B cell (primary cell): ENCODE results near the gene CLN6. TPM values are rescaled to one million over a fixed set of nuclear protein-coding genes. Genes with fewer than 3 reads are reported as not detected.
A peak's percentile ranks its signal among the peaks of the same experiment; 100 is the strongest.

Source experiments
- ATAC-seq: fragments of 200-7000 bp; cut with Tn5 transposase; one replicate; pipeline ENCODE4 v1.10.0; 2021; ENCODE audit warnings: low read depth, mild to moderate bottlenecking, moderate number of reproducible peaks, moderate library complexity
- CTCF ChIA-PET: fragments of 350-600 bp; sonication (Branson Sonifier 250); formaldehyde crosslinking; loops from one replicate; lab custom pipeline; 2021; ENCODE audit warnings: antibody characterized with exemption, inconsistent platforms; lab: Charles Lee
- POLR2A ChIA-PET: fragments of 350-600 bp; sonication (Branson Sonifier 250); formaldehyde crosslinking; loops from one replicate; lab custom pipeline; 2021; ENCODE audit warnings: antibody characterized with exemption; lab: Charles Lee
- DNase-seq: peaks from one replicate; pipeline ENCODE4 v3.0.0; 2013
- H2AFZ ChIP-seq: 2 replicates; pipeline ENCODE4 v1.6.1; 2012; ENCODE audit warnings: mild to moderate bottlenecking, low read depth, low read length; ENCODE audit not compliant: insufficient read depth, poor library complexity, severe bottlenecking
- H3K27ac ChIP-seq, 2 donors: 1 replicate in 1 of 2; 2 replicates in 1 of 2; pipeline ENCODE4 v1.5.1; 2012 to 2013; ENCODE audit warnings: low read length in 2 of 2, mild to moderate bottlenecking in 2 of 2, moderate library complexity in 1 of 2
- H3K27me3 ChIP-seq, 4 experiments: fragments of 200-600 bp in 1 of 4; sonication (generic) in 1 of 4; replicated peaks in 1 of 4; 1 replicate in 2 of 4; 2 replicates in 2 of 4; pipeline versions ENCODE4 v1.6.1 to v1.7.0; 2013 to 2016; ENCODE audit warnings: low read length in 3 of 4, mild to moderate bottlenecking in 2 of 4, mixed read lengths in 1 of 4, moderate library complexity in 1 of 4; ENCODE audit not compliant: insufficient read depth in 4 of 4, control insufficient read depth in 3 of 4; ENCODE audit errors: control extremely low read depth in 1 of 4
- H3K36me3 ChIP-seq, 2 experiments: replicated peaks in 1 of 2; 1 replicate in 1 of 2; 2 replicates in 1 of 2; pipeline versions ENCODE4 v1.6.1 to v1.7.1; 2013; ENCODE audit warnings: low read length in 1 of 2; ENCODE audit not compliant: insufficient read depth in 2 of 2, control insufficient read depth in 1 of 2; ENCODE audit errors: control extremely low read depth in 1 of 2, extremely low read depth in 1 of 2
- H3K4me1 ChIP-seq, 2 donors: fragments of 200-600 bp in 1 of 2; sonication (generic) in 1 of 2; 1 replicate in 1 of 2; 2 replicates in 1 of 2; pipeline versions ENCODE4 v1.5.1 to v1.6.1; 2013 to 2017; ENCODE audit warnings: low read length in 2 of 2; ENCODE audit not compliant: control insufficient read depth in 2 of 2, insufficient read depth in 2 of 2
- H3K4me2 ChIP-seq: replicated peaks from 2 replicates; pipeline ENCODE3; 2012; ENCODE audit warnings: mild to moderate bottlenecking, low read depth, low read length; ENCODE audit not compliant: poor library complexity, severe bottlenecking
- H3K4me3 ChIP-seq, 5 experiments: fragments of 200-600 bp in 1 of 5; sonication (generic) in 1 of 5; 1 replicate in 3 of 5; 2 replicates in 2 of 5; pipeline versions ENCODE4 v1.5.1 to v1.7.0; 2011 to 2016; ENCODE audit warnings: low read length in 4 of 5, mild to moderate bottlenecking in 4 of 5, low read depth in 2 of 5, control low read depth in 1 of 5, moderate library complexity in 1 of 5; ENCODE audit not compliant: insufficient read depth in 1 of 5; ENCODE audit errors: control extremely low read depth in 1 of 5, extremely low read depth in 1 of 5
- H3K79me2 ChIP-seq: fragments of 200-600 bp; sonication (generic); one replicate; pipeline ENCODE4 v1.6.0; 2016; ENCODE audit warnings: low read length; ENCODE audit not compliant: control insufficient read depth, insufficient read depth
- H3K9ac ChIP-seq: fragments of 200-600 bp; sonication (generic); 2 replicates; pipeline ENCODE4 v1.6.1; 2017; ENCODE audit warnings: mild to moderate bottlenecking, low read length, moderate library complexity
- H3K9me3 ChIP-seq, 3 donors: one replicate each; pipeline versions ENCODE4 v1.6.1 to v1.7.1; 2013; ENCODE audit warnings: low read length in 2 of 3; ENCODE audit not compliant: control insufficient read depth in 2 of 3, insufficient read depth in 1 of 3; ENCODE audit errors: control extremely low read depth in 1 of 3
- H4K20me1 ChIP-seq: 2 replicates; pipeline ENCODE4 v1.6.0; 2012; ENCODE audit warnings: mild to moderate bottlenecking, low read length; ENCODE audit not compliant: insufficient read depth, control insufficient read depth, poor library complexity, severe bottlenecking
- H3K27ac Mint-ChIP-seq: one replicate; pipeline ENCODE4 v1.8.0; 2021; ENCODE audit warnings: mixed read lengths
- H3K27me3 Mint-ChIP-seq: one replicate; pipeline ENCODE4 v1.8.0; 2021; ENCODE audit warnings: mixed read lengths
- H3K4me1 Mint-ChIP-seq: one replicate; pipeline ENCODE4 v1.8.0; 2021; ENCODE audit warnings: mixed read lengths
- H3K4me3 Mint-ChIP-seq: one replicate; pipeline ENCODE4 v1.8.0; 2021; ENCODE audit warnings: mixed read lengths
- H3K9me3 Mint-ChIP-seq: one replicate; pipeline ENCODE4 v1.8.0; 2022; ENCODE audit warnings: mixed read lengths; ENCODE audit not compliant: insufficient read depth
- CTCF ChIP-seq: fragments of 200-600 bp; IDR thresholded peaks from one replicate; pipeline ENCODE4 v1.8.0; 2022; ENCODE audit warnings: antibody characterized with exemption, mild to moderate bottlenecking
- EZH2 ChIP-seq: IDR thresholded peaks from 2 replicates; pipeline ENCODE4 v1.6.1; 2012; ENCODE audit warnings: borderline replicate concordance, low read depth, mild to moderate bottlenecking, moderate library complexity, low read length; ENCODE audit not compliant: insufficient read depth, poor library complexity, severe bottlenecking
- WGBS: methylation state at CpG from one replicate; pipeline ENCODE4 v1.1.5; 2013; ENCODE audit warnings: missing lambda C conversion rate; ENCODE audit not compliant: insufficient coverage; 5-methylcytosine and 5-hydroxymethylcytosine counted together
- intact Hi-C: fragments of 100-400 bp; cut with micrococcal nuclease; formaldehyde crosslinking; loops from one replicate; pipeline ENCODE4 v1.10.0; 2022
- polyA plus RNA-seq: library from polyadenylated mRNA; depleted of rRNA; stranded (reverse); fragments of >200 nt; gene quantifications from 2 replicates; pipeline ENCODE4 v1.2.3, GENCODE V29; 2012
- total RNA-seq, 2 donors: library from RNA; stranded (reverse); fragments of 120-200 nt in 1 of 2; gene quantifications; 1 replicate in 1 of 2; 2 replicates in 1 of 2; pipeline versions ENCODE4 v1.2.3 to v1.2.4, GENCODE V29; 2013 to 2022

CLN6 gene
- total and polyA plus RNA-seq, 2 donors (not counting 1 experiment from before 2014, with no cell fraction given) = 22.8 TPM

GRCh38 chr15:68278345-68278594, 48.7 kb upstream of the CLN6 start:
- peaks cover 36% of the 10 kb centered on the region for H4K20me1 ChIP-seq
- no peaks in the 10 kb centered on the region for H3K36me3 ChIP-seq
- TF ChIP-seq EZH2 (no peak), CTCF (peak; percentile 68)
- Mint-ChIP-seq H3K4me3 (peak overlapping the region; percentile 98), H3K27me3 (no peaks in the 10 kb centered on the region), H3K9me3 (no peaks in the 10 kb centered on the region), H3K27ac (peak overlapping the region; percentile 98), H3K4me1 (peaks cover 57% of the 10 kb centered on the region)
- H3K27me3 ChIP-seq = no peaks in the 10 kb centered on the region
- H3K9me3 ChIP-seq = no peaks in the 10 kb centered on the region
- H3K27ac ChIP-seq = peak overlapping the region; percentile 96
- ChIA-PET POLR2A (interaction anchor here (0.6 to 3.5 kb wide), 8 partner anchors 9 to 540 kb away, joined by 3 to 26 read pairs (median 4); partner anchors contain the start of genes CLN6 and PIAS1), CTCF (interaction anchor here (1.0 to 2.3 kb wide), 5 partner anchors 25 to 1773 kb away, joined by 4 to 14 read pairs (median 4); partner anchors contain the start of genes CLN6, RPL4 and ZWILCH)
- H3K4me1 ChIP-seq = peaks cover 40% of the 10 kb centered on the region in 2 donors
- ATAC-seq (no peak), DNase-seq (no peak)
- peak overlapping the region; percentile 77 to 89 (median 79) for H3K4me3 ChIP-seq
- H2AFZ ChIP-seq = peak overlapping the region; percentile 99
- H3K79me2 ChIP-seq = peaks cover 51% of the 10 kb centered on the region
- under 1% methylated on average over 22 of the region's 22 CpGs for WGBS
- H3K4me2 ChIP-seq = peak overlapping the region; percentile 95
- intact Hi-C loops = loop anchor here (1.0 to 5.0 kb wide), 7 partner anchors 21 to 736 kb away; partner anchors contain the start of genes MAP2K5 and PIAS1
- H3K9ac ChIP-seq = peak overlapping the region; percentile 96

DNA sequence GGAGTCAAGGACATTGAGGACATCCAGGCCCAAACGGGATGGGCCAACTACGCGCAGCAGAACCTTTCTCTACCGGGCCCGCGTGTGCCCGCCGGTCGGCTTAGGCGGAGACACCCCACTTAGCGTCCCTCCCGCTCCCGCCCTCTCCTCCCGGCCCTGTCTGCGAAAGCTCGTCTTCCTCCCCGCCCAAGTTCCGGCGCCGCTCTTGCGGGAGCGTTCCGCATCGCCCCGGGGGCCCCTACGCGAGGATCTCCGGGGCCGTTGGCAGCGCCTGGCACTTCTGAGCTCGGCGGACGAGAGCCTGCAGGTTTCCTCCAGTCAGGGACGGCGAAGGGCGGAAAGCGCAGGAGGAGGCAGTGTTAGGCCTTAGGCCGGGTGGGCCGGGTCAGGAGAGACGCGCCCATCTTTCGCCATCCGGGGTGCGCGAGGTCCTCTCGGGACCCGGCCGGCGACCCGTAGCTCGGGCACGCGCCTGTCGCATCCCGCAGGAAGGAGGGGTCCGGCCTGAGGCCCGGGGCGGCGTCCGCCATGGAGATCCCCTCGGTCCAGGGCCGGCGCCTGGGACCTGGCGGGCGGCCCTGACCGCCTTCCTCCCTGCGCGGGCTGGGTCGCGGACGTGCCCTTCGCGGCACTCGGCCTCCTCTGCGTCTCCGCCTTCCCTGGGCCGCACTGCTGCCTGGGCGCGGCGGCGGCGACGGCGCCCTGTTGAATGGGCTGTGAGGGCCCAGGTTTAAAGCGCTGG, 48.2 kb upstream of the CLN6 start, which contains the start of gene FEM1B:
TSS of gene FEM1B (plus strand) at position 143 of the 742 bp plus-strand sequence. CDS start 673 bp downstream, outside the sequence.
- no peaks in the 10 kb centered on the region for H3K9me3 ChIP-seq
- peaks cover 40% of the 10 kb centered on the region in 2 donors for H3K4me1 ChIP-seq
- peak within 1 kb of the TSS; percentile 96 for H3K27ac ChIP-seq
- peak within 1 kb of the TSS; percentile 96 for H3K9ac ChIP-seq
- DNase-seq = peak; percentile 97
- H3K9me3 Mint-ChIP-seq = no peaks in the 10 kb centered on the region
- H3K36me3 ChIP-seq = no peaks in the 10 kb centered on the region
- peak within 1 kb of the TSS; percentile 99 for H2AFZ ChIP-seq
- no peaks in the 10 kb centered on the region for H3K27me3 Mint-ChIP-seq
- peaks cover 34% of the 10 kb centered on the region for H4K20me1 ChIP-seq
- peaks cover 46% of the 10 kb centered on the region for H3K79me2 ChIP-seq
- H3K27me3 ChIP-seq = no peaks in the 10 kb centered on the region
- intact Hi-C loops = loop anchor here (1.0 to 5.0 kb wide), 8 partner anchors 21 to 735 kb away; partner anchors contain the start of genes CLN6, MAP2K5 and PIAS1
- under 1% methylated on average over 85 of the region's 85 CpGs for WGBS
- H3K27ac Mint-ChIP-seq = peak within 1 kb of the TSS; percentile 98
- peak within 1 kb of the TSS; percentile 95 for H3K4me2 ChIP-seq
- peak; percentile 79 for ATAC-seq
- CTCF ChIA-PET = interaction anchor here (0.7 to 2.3 kb wide), 8 partner anchors 8 to 1773 kb away, joined by 3 to 14 read pairs (median 4); partner anchors contain the start of genes CLN6, RPL4 and ZWILCH
- H3K4me1 Mint-ChIP-seq = peaks cover 57% of the 10 kb centered on the region
- POLR2A ChIA-PET = interaction anchor here (0.6 to 3.5 kb wide), 13 partner anchors 10 to 1228 kb away, joined by 3 to 26 read pairs (median 4); partner anchors contain the start of genes ANP32A, CLN6 and PIAS1
- H3K4me3 ChIP-seq = peak within 1 kb of the TSS; percentile 77 to 89 (median 79)
- TF ChIP-seq EZH2 (no peak), CTCF (no peak)
- H3K4me3 Mint-ChIP-seq = peak within 1 kb of the TSS; percentile 98
